ENCODE measurements around the gene CYP39A1. TPM values are rescaled to one million over a fixed set of nuclear protein-coding genes. Genes with fewer than 3 reads are reported as not detected.

The CYP39A1 gene
- total and polyA plus RNA-seq, 2 experiments from 2014 or later: 1.5 to 3.5 TPM

- H3K9me3 Mint-ChIP-seq: no peaks in the 10 kb centered on the region; the same call in 1 of the 3 replicates
- no peaks in the 10 kb centered on the region for H3K4me1 Mint-ChIP-seq
- Histone ChIP-seq H3K4me1 (ENCODE audit: insufficient read depth) (no peaks in the 10 kb centered on the region), H3K79me2 (replicated peaks; ENCODE audit: insufficient read depth) (no peaks in the 10 kb centered on the region), H3K4me2 (no peak overlapping the region), H3K27me3 (ENCODE audit: insufficient read depth) (no peaks in the 10 kb centered on the region), H3K9me2 (ENCODE audit: insufficient read depth) (no peaks in the 10 kb centered on the region), H4K20me1 (replicated peaks; ENCODE audit: insufficient read depth) (no peaks in the 10 kb centered on the region), H3K36me3 (ENCODE audit: insufficient read depth) (no peaks in the 10 kb centered on the region), H3F3A (replicated peaks; ENCODE audit: low read depth) (no peaks in the 10 kb centered on the region), H2AFZ (no peak overlapping the region), H3K27ac (ENCODE audit: low read depth) (no peak overlapping the region), H3K4me3 (no peak overlapping the region)
- peaks cover 3% of the 10 kb centered on the region for H3K27me3 Mint-ChIP-seq (ENCODE audit: insufficient read depth, low read depth, poor library complexity)
- DNase-seq (ENCODE audit: low spot score) (no peak), ATAC-seq (no peak)
- no peak overlapping the region for H3K27ac Mint-ChIP-seq
- no peak overlapping the region for H3K4me3 Mint-ChIP-seq
- TF ChIP-seq REST (IDR thresholded peaks at IDR 0.05; ENCODE audit: unreplicated experiment) (no peak), ZNF114 (CRISPR knock-in tag; IDR thresholded peaks at IDR 0.05) (no peak), EZH2 (IDR thresholded peaks at IDR 0.05; ENCODE audit: low read depth, unreplicated experiment) (no peak), ZNF331 (CRISPR knock-in tag; IDR thresholded peaks at IDR 0.05; ENCODE audit: low read depth) (no peak), ZNF462 (CRISPR knock-in tag; IDR thresholded peaks at IDR 0.05) (no peak), CTCF (conservative IDR thresholded peaks at IDR 0.05; ENCODE audit: low read depth in 2 of 2) (no peak), CREB1 (CRISPR knock-in tag; IDR thresholded peaks at IDR 0.05; ENCODE audit: low read depth) (no peak), NANOG (IDR thresholded peaks at IDR 0.05; ENCODE audit: borderline replicate concordance) (no peak), STAT1 (IDR thresholded peaks at IDR 0.05; ENCODE audit: unreplicated experiment) (no peak), POLR2AphosphoS5 (IDR thresholded peaks at IDR 0.05; ENCODE audit: low read depth) (no peak), ETS1 (IDR thresholded peaks at IDR 0.05) (no peak), EZH2phosphoT487 (IDR thresholded peaks at IDR 0.05; ENCODE audit: unreplicated experiment) (no peak), JUNB (IDR thresholded peaks at IDR 0.05; ENCODE audit: unreplicated experiment) (no peak)
- H3K36me3 Mint-ChIP-seq (ENCODE audit: low read depth): no peaks in the 10 kb centered on the region
Observed at GRCh38 chr6:46592740-46593139, 59.9 kb downstream of the CYP39A1 start.
